ENCODE results near the gene AKIRIN1. TPM values are rescaled to one million over a fixed set of nuclear protein-coding genes. Genes with fewer than 3 reads are reported as not detected.
"Not testable (repeated sequence)": the region's sequence is repeated elsewhere in the genome, so short reads cannot be mapped to it uniquely, and the experiment has no call there.

The AKIRIN1 gene
- total RNA-seq, 1 donor from 2014 or later: 67.9 TPM

DNA sequence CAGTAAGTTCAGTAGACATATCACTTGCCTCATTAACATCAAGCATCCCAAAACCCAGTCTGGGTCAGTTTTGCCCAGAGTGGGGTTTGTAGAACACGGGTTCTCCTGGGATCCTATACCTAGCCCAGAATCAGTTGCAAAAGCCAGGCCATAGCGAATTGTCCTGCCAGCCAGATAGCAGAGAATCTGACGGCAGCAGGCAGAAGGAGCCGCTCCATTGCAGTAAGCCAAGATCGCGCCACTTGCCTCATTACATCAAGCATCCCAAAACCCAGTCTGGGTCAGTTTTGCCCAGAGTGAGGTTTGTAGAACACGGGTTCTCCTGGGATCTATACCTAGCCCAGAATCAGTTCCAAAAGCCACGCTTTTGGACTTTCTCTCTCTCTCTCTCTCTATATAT, 54.2 kb downstream of the AKIRIN1 start:
- DNase-seq (ENCODE audit: low read depth): no peak

- DNase-seq (ENCODE audit: low read depth): no peak
Observed at GRCh38 chr1:39046613-39047210, 55.6 kb downstream of the AKIRIN1 start.

DNA sequence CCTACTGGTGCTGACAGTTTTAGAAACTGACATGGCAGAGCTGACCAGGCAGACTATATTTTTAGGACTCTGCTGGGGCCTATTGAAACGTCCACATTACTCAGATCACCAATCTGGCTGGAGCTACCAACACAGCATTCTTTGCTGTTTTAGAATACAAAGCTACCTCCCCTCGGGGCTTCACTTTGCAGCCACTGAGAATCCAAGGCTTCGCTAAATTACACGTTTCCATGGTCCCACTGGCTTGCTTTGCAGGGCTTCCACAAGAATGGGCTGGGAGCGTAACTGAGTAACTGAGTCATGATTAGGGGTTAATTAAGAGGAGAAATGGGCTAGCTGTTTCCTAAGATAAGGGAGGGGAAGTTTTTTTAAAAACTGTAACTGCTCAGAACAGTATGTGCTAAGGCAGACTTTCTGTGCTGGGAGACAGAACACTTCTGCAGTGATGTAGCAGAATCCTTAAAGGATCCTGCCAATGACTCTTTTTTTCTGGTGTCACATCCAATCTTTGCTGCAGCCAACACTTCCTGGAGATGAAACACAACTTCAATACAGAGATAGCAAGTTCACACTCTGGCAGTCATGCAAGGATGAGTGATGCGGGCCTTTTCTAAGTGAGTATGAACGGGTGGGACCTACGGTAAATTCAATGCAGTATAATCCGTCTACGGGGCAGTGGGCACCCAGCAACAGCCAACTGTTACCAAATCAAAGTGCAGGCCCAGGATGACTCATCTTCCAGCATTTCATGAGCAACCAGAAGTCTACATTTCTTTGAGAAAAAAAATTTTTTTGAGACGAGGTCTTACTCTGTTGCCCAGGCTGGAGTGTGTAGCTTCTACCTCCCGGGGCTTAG, 56.5 kb downstream of the AKIRIN1 start:
- DNase-seq (ENCODE audit: low read depth): peak; percentile 94

GRCh38 chr1:39048745-39049370, 57.8 kb downstream of the AKIRIN1 start:
- DNase-seq (ENCODE audit: low read depth): peak; percentile 34

- no peak for DNase-seq (ENCODE audit: low read depth)
Observed at GRCh38 chr1:39050001-39050400, 58.9 kb downstream of the AKIRIN1 start.

DNA sequence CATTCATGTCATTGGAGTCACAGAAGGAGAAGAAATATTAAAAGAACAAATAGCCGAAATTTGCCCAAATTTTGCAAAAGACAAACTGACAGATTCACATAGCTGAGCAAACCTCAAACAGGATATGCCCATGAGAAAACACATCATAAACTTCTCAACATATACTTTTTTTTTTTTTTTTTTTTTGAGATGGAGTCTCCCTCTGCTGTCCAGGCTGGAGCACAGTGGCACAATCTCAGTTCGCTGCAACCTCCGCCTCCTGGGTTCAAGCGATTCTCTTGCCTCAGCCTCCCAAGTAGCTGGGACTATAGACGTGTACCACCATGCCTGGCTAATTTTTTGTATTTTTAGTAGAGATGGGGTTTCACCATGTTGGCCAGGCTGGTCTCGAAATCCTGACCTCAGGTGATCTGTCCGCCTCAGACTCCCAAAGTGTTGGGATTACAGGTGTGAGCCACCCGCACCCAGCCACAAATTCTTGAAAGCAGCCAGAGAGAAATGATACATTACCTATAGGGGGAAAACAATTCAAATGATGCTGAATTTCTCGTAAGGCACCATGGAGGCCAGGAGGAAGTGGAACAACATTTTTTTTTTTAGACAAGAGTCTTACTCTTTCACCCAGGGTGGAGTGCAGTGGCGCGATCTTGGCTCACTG, 60.2 kb downstream of the AKIRIN1 start:
- not testable (repeated sequence) for DNase-seq (ENCODE audit: low read depth)

- DNase-seq (ENCODE audit: low read depth): no peak
Observed at GRCh38 chr1:39051956-39052355, 60.9 kb downstream of the AKIRIN1 start.

GRCh38 chr1:39055213-39055710, 64.2 kb downstream of the AKIRIN1 start:
- not testable (repeated sequence) for DNase-seq (ENCODE audit: low read depth)

Other genes starting within 250 kb of the AKIRIN1 start
- gene RRAGC, start 131.5 kb upstream of the AKIRIN1 start, total RNA-seq: 15.3 and 25.2 TPM in 2 replicates
- gene MYCBP, start 117.9 kb upstream of the AKIRIN1 start, total RNA-seq: 33.4 and 45.1 TPM in 2 replicates
- gene GJA9, start 109.7 kb upstream of the AKIRIN1 start, total RNA-seq: 0.20 and 0.35 TPM in 2 replicates
- 1.8 and 2.6 TPM in 2 replicates for gene RHBDL2, start 49.4 kb upstream of the AKIRIN1 start, total RNA-seq
- 510 and 879 TPM in 2 replicates for gene NDUFS5, start 35.1 kb downstream of the AKIRIN1 start, total RNA-seq
- gene MACF1, start 213.4 kb downstream of the AKIRIN1 start, total RNA-seq: 305 and 881 TPM in 2 replicates

All from renal cortical epithelial cell (primary cell).